ENCODE results near the gene KDM3B.

DNA sequence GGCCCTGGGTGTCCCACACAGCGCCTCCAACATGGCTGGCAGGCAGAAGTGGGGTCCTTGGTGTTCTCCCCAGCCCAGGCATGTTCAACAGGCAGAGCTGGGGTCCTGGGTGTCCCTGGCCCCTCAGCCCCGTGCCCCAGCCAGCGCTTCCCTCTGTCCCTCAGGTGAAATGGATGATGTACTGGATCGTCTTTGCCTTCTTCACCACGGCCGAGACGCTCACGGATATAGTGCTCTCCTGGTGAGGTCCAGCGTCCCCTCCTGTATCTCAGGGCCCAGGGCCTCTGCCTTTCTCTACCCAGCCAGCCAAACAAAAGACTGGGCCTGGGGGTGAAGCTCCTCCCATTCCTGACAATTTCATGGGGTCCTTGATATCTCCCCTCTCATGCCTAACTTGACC lies 88.7 kb downstream of the KDM3B start:
- TF ChIP-seq, protein P1, sequence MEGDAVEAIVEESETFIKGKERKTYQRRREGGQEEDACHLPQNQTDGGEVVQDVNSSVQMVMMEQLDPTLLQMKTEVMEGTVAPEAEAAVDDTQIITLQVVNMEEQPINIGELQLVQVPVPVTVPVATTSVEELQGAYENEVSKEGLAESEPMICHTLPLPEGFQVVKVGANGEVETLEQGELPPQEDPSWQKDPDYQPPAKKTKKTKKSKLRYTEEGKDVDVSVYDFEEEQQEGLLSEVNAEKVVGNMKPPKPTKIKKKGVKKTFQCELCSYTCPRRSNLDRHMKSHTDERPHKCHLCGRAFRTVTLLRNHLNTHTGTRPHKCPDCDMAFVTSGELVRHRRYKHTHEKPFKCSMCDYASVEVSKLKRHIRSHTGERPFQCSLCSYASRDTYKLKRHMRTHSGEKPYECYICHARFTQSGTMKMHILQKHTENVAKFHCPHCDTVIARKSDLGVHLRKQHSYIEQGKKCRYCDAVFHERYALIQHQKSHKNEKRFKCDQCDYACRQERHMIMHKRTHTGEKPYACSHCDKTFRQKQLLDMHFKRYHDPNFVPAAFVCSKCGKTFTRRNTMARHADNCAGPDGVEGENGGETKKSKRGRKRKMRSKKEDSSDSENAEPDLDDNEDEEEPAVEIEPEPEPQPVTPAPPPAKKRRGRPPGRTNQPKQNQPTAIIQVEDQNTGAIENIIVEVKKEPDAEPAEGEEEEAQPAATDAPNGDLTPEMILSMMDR (conservative IDR thresholded peaks at IDR 0.05; ENCODE audit: low read length), result no peak
- no peak for TF ChIP-seq EZH2phosphoT487 (IDR thresholded peaks at IDR 0.05; ENCODE audit: borderline replicate concordance)
